DND-41 (cell line): ENCODE data around the gene TYMP.

ENCODE experiments used
- CTCF ChIP-seq: IDR thresholded peaks from 2 replicates; pipeline ENCODE4 v1.5.1; 2012; ENCODE audit warnings: borderline replicate concordance, low read length, moderate library complexity, mild to moderate bottlenecking; ENCODE audit not compliant: poor library complexity, severe bottlenecking; ENCODE audit errors: extremely low read depth
- EZH2 ChIP-seq: IDR thresholded peaks from 3 replicates; pipeline ENCODE4 v1.6.1; 2012; ENCODE audit warnings: borderline replicate concordance, low read depth, mild to moderate bottlenecking, moderate library complexity, low read length, inconsistent platforms; ENCODE audit not compliant: severe bottlenecking

- TF ChIP-seq CTCF (no peak), EZH2 (no peak)
These were observed 51.9 kb downstream of the TYMP start for GRCh38 chr22:50477923-50478322.
